Cerebellar nuclear complex (tissue), 1 donor: ENCODE results near the gene CLMN.

Experiments
- DNase-seq, 2 experiments: peaks; one replicate each; lab custom pipeline; 2025; lab: John Stamatoyannopoulos, UW

Gene CLMN

GRCh38 chr14:95341115-95341514 is 21.4 kb upstream of the CLMN start:
- DNase-seq: no peak

GRCh38 chr14:95340201-95340697 is 20.5 kb upstream of the CLMN start:
- no peak for DNase-seq

GRCh38 chr14:95339301-95339865 is 19.7 kb upstream of the CLMN start:
- no peak for DNase-seq

GRCh38 chr14:95338436-95338835 is 18.7 kb upstream of the CLMN start:
- no peak for DNase-seq

- no peak for DNase-seq
These were observed 17.4 kb upstream of the CLMN start for GRCh38 chr14:95337041-95337595.

GRCh38 chr14:95336192-95336760 is 16.6 kb upstream of the CLMN start:
- DNase-seq: no peak

GRCh38 chr14:95335071-95335470 is 15.4 kb upstream of the CLMN start:
- no peak for DNase-seq

- DNase-seq: no peak
These were observed 14.3 kb upstream of the CLMN start for GRCh38 chr14:95334044-95334443.

- DNase-seq: no peak
These were observed 12.9 kb upstream of the CLMN start for GRCh38 chr14:95332641-95333040.

GRCh38 chr14:95331708-95332408 is 12.2 kb upstream of the CLMN start:
- DNase-seq: no peak

GRCh38 chr14:95330591-95331370 is 11.1 kb upstream of the CLMN start:
- DNase-seq: no peak

GRCh38 chr14:95329941-95330340 is 10.2 kb upstream of the CLMN start:
- no peak for DNase-seq

GRCh38 chr14:95328729-95329503 is 9.2 kb upstream of the CLMN start:
- no peak for DNase-seq

GRCh38 chr14:95327558-95328374 is 8.1 kb upstream of the CLMN start:
- no peak for DNase-seq

- no peak for DNase-seq
These were observed 7.3 kb upstream of the CLMN start for GRCh38 chr14:95326987-95327386.

GRCh38 chr14:95323917-95324316 is 4.2 kb upstream of the CLMN start:
- no peak for DNase-seq

GRCh38 chr14:95323361-95323760 is 3.7 kb upstream of the CLMN start:
- no peak for DNase-seq

GRCh38 chr14:95322651-95323050 is 2.9 kb upstream of the CLMN start:
- no peak for DNase-seq

GRCh38 chr14:95321693-95322455 is 2.2 kb upstream of the CLMN start:
- DNase-seq: no peak
